Kidney (tissue), 14 donors: ENCODE data around the gene MRGPRD. TPM values are rescaled to one million over a fixed set of nuclear protein-coding genes. Genes with fewer than 3 reads are reported as not detected.

Experiments
- DNase-seq, 5 donors: peaks; one replicate each; pipeline ENCODE4 v3.0.0-alpha.2; 2013 to 2020
- FAIRE-seq: peaks from 2 replicates; lab custom pipeline; 2012; peaks lifted over from hg19 to GRCh38; lab: Jason Lieb, UNC
- H3K27ac ChIP-seq, 2 donors: one replicate each; pipeline ENCODE4 v1.7.0; 2013; ENCODE audit warnings: low read depth in 2 of 2, low read length in 2 of 2, inconsistent platforms in 1 of 2
- H3K27me3 ChIP-seq: one replicate; pipeline ENCODE4 v1.7.1; 2013; ENCODE audit warnings: low read length, inconsistent platforms; ENCODE audit not compliant: control insufficient read depth, insufficient read depth
- H3K36me3 ChIP-seq, 3 donors: one replicate each; pipeline versions ENCODE4 v1.7.0 to v1.7.1; 2013; ENCODE audit warnings: low read length in 3 of 3, control low read depth in 1 of 3, inconsistent platforms in 1 of 3; ENCODE audit not compliant: insufficient read depth in 3 of 3, control insufficient read depth in 2 of 3
- H3K4me1 ChIP-seq, 3 donors: one replicate each; pipeline versions ENCODE4 v1.7.0 to v1.7.1; 2013; ENCODE audit warnings: low read length in 3 of 3, inconsistent platforms in 1 of 3, low read depth in 1 of 3; ENCODE audit not compliant: control insufficient read depth in 2 of 3, insufficient read depth in 2 of 3
- H3K4me3 ChIP-seq, 3 donors: one replicate each; pipeline versions ENCODE4 v1.7.0 to v1.8.1; 2013; ENCODE audit warnings: low read length in 3 of 3, control low read depth in 1 of 3, inconsistent platforms in 1 of 3
- H3K9ac ChIP-seq, 3 donors: one replicate each; pipeline versions ENCODE4 v1.7.0 to v1.7.1; 2013; ENCODE audit warnings: low read length in 3 of 3, control low read depth in 1 of 3, inconsistent platforms in 1 of 3
- H3K9me3 ChIP-seq, 3 donors: one replicate each; pipeline versions ENCODE4 v1.7.0 to v1.7.1; 2013; ENCODE audit warnings: low read length in 3 of 3, control low read depth in 1 of 3, inconsistent platforms in 1 of 3; ENCODE audit not compliant: control insufficient read depth in 2 of 3, insufficient read depth in 1 of 3
- intact Hi-C: fragments of 100-400 bp; cut with DNase I; formaldehyde crosslinking; loops from one replicate; pipeline ENCODE4 v1.11.1; 2022
- polyA plus RNA-seq: library from polyadenylated mRNA; stranded (reverse); fragments of 350-450 nt; fragmentation: Illumina TruSeq; extraction: RNeasy Lipid Tissue Mini Kit (QIAGEN cat#74804); gene quantifications from one replicate; pipeline ENCODE4 v1.2.3, GENCODE V29; 2014; ENCODE audit warnings: low read depth, low replicate concordance; ENCODE audit not compliant: insufficient read depth
- total RNA-seq: library from RNA; stranded (reverse); fragmentation: NEBNext Ultra II Directional; extraction: Animal tissue kit (Norgen Biotek cat#: 25700); gene quantifications from one replicate; pipeline ENCODE4 v1.2.1, GENCODE V29; 2021
- TF ChIP-seq, protein P1 (sequence below): IDR thresholded peaks from 3 replicates; pipeline ENCODE4 v1.5.1; 2012; ENCODE audit warnings: mild to moderate bottlenecking, moderate library complexity, borderline replicate concordance; ENCODE audit not compliant: insufficient read depth; ENCODE audit errors: extremely low read depth
- donor health status: control.
- donor health status: control.
- donor health status: control.
- donor health status: control.
- donor health status: control.
- donor health status: DM: yes; HTN: yes; CAD: no.
- donor health status: Normal renal cell carcinoma (clear cell type).

Gene MRGPRD
- total and polyA plus RNA-seq, 2 donors from 2014 or later, result not detected

DNA sequence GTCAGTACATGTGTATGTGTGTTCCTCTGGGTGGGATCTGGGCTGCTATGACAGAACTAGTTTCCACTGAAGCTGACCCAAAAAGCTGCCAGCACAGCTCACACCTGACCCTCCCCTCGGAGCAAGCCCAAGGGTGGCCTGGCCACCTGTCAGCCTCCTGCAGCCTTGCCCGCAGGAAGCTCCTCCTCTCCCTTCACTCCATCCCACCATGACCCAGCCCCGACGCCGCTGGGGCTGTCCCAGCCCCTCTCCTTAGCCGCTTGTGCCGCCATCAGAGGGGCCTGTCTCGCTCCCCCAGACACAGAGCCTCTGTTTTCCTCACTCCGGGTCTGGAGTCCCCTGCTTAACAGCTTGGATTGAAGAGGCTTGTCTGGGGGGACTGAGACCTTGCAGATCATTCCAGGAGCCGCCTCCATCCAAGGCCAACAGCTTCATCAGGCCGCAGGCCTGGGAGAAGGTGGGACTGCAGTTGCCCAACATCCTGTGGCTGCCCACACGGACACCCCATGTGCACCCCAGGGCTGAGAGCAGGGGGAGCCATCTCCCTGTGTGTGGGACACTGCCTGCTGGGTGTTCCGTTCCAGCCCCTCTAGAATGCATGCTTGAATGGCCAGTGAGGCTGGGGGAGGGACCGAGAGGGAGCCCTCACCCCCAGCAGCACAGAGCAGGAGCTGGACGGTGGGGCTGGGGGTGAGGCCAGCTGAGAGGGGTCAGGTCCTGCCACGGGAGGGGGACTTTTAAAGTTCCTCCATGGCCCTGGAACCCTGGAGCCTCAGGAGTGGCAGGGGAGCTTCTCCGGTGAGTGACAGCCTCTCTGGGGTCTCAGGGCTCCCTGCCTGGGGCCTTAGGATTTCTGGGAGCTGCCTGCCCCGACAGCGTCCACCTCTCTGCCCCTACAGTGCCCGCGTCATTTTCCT, 31.6 kb upstream of the MRGPRD start:
- intact Hi-C loops, result no loop called here
- no peak for FAIRE-seq
- H3K4me3 ChIP-seq, result peak overlapping the region; percentile 12 to 46 (median 16)
- no peaks in the 10 kb centered on the region for H3K9me3 ChIP-seq
- peak overlapping the region; percentile 47 to 63 for H3K27ac ChIP-seq
- H3K36me3 ChIP-seq, result no peaks in the 10 kb centered on the region
- peak overlapping the region in 2 of 3 donors; percentile 2 to 41 for H3K9ac ChIP-seq
- H3K4me1 ChIP-seq, result peaks cover 0 to 31% (median 20%) of the 10 kb centered on the region in 3 donors
- DNase-seq, result peak in 2 of 5 donors; percentile 58 to 74
- no peaks in the 10 kb centered on the region for H3K27me3 ChIP-seq
- TF ChIP-seq, protein P1, sequence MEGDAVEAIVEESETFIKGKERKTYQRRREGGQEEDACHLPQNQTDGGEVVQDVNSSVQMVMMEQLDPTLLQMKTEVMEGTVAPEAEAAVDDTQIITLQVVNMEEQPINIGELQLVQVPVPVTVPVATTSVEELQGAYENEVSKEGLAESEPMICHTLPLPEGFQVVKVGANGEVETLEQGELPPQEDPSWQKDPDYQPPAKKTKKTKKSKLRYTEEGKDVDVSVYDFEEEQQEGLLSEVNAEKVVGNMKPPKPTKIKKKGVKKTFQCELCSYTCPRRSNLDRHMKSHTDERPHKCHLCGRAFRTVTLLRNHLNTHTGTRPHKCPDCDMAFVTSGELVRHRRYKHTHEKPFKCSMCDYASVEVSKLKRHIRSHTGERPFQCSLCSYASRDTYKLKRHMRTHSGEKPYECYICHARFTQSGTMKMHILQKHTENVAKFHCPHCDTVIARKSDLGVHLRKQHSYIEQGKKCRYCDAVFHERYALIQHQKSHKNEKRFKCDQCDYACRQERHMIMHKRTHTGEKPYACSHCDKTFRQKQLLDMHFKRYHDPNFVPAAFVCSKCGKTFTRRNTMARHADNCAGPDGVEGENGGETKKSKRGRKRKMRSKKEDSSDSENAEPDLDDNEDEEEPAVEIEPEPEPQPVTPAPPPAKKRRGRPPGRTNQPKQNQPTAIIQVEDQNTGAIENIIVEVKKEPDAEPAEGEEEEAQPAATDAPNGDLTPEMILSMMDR, result no peak

DNA sequence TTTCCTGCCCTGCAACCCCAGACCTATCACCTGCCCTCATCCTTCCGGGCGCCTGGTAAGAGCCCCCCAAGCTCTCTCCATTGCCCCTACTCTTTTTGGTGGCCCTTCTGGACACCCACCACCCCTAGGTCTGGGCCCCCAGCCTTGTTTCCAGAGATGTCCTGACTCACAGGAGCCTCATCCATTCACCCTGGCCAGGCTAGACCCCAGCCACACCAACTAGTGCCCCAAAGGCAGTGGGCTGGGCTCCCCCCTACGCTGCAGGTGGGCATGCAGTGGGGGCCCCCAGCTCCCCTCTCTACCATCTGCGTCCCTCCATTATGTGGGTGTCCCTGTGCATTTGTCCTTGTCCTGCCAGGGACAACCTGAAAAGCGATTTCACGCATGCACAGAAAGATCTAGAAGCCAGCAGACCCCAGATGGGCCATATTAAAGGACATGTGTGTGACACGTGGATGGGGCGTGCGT, 30.9 kb upstream of the MRGPRD start:
- FAIRE-seq, result no peak
- H3K4me3 ChIP-seq, result peak overlapping the region in 1 of 3 donors; percentile 46

DNA sequence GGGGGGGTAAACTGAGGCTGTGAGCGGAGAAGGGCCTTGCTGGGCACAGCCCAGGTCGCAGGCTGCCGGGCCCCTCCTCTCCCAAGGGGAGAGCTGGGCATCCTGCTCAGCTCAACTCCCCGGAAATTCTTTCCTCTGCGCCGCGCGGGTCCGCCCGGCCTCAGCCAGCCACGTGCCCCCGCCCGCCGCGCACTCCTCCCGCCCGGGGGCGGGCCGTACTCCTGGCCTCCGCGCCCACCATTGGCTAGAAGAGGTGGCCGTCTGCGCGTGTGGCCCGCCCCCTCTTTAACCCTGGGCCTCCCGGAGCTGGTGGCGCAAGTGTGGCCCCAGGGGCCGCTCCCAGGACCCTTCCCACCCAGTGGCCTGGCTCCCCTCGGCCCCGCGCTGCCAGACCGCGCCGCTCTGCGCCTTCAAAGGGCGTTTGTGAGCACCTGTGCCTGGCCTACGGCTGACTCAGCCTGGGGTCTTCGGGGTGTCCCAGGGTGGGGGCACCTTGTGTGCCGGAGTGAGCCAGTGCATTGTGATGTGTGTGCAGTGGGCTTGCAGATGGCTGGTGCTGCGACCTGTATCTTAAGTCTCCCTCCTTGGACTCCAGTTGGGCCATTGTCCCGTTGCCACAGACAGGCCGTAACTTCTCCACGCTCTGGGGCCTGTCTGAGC, 30.3 kb upstream of the MRGPRD start:
- intact Hi-C loops, result no loop called here
- peak overlapping the region; percentile 26 to 47 (median 38) for H3K4me3 ChIP-seq
- peak overlapping the region; percentile 71 to 83 for H3K27ac ChIP-seq
- no peak for FAIRE-seq
- H3K36me3 ChIP-seq, result no peaks in the 10 kb centered on the region
- TF ChIP-seq, protein P1, result no peak
- no peaks in the 10 kb centered on the region for H3K9me3 ChIP-seq
- H3K4me1 ChIP-seq, result peaks cover 0 to 34% (median 20%) of the 10 kb centered on the region in 3 donors
- H3K9ac ChIP-seq, result peak overlapping the region in 2 of 3 donors; percentile 24 to 46
- DNase-seq, result peak; percentile 88 to 93 (median 92)
- no peaks in the 10 kb centered on the region for H3K27me3 ChIP-seq

More for the DNA sequence above, 30.9 kb upstream of the MRGPRD start:
- Histone ChIP-seq H3K9ac (peak overlapping the region in 1 of 3 donors; percentile 24), H3K9me3 (no peaks in the 10 kb centered on the region), H3K36me3 (no peaks in the 10 kb centered on the region), H3K27ac (peak overlapping the region in 1 of 2 donors; percentile 60), H3K27me3 (no peaks in the 10 kb centered on the region), H3K4me1 (peaks cover 0 to 34% (median 20%) of the 10 kb centered on the region in 3 donors)
- intact Hi-C loops, result no loop called here
- TF ChIP-seq, protein P1, result no peak
- peak in 2 of 5 donors; percentile 49 to 61 for DNase-seq
